Activated T-cell treated with anti-CD3 and anti-CD28 coated beads, Interleukin-2, amount 50 U/mL, for 48 hours (primary cell): Measurements from ENCODE around the gene ADAM23.

ENCODE experiments used
- DNase-seq, 2 experiments: peaks; one replicate each; pipeline ENCODE4 v3.0.0-alpha.2; 2020

Gene ADAM23

GRCh38 chr2:206443735-206444527, 599 bp downstream of the ADAM23 start:
- peak; percentile 26 to 50 for DNase-seq

- no peak for DNase-seq
Observed at GRCh38 chr2:206445948-206446347, 2.6 kb downstream of the ADAM23 start.

- no peak for DNase-seq
Observed at GRCh38 chr2:206452242-206452641, 8.9 kb downstream of the ADAM23 start.

GRCh38 chr2:206452750-206453149, 9.4 kb downstream of the ADAM23 start:
- no peak for DNase-seq

- no peak for DNase-seq
Observed at GRCh38 chr2:206456078-206456754, 12.9 kb downstream of the ADAM23 start.

- no peak for DNase-seq
Observed at GRCh38 chr2:206457188-206457634, 13.9 kb downstream of the ADAM23 start.

- no peak for DNase-seq
Observed at GRCh38 chr2:206462240-206462854, 19.0 kb downstream of the ADAM23 start.

GRCh38 chr2:206463685-206464084, 20.4 kb downstream of the ADAM23 start:
- DNase-seq: no peak

- DNase-seq: no peak
Observed at GRCh38 chr2:206464597-206464996, 21.3 kb downstream of the ADAM23 start.

- no peak for DNase-seq
Observed at GRCh38 chr2:206471524-206472062, 28.3 kb downstream of the ADAM23 start.

GRCh38 chr2:206472094-206472493, 28.8 kb downstream of the ADAM23 start:
- DNase-seq: no peak

GRCh38 chr2:206474099-206474498, 30.8 kb downstream of the ADAM23 start:
- DNase-seq: no peak

GRCh38 chr2:206477296-206477695, 34.0 kb downstream of the ADAM23 start:
- no peak for DNase-seq

- DNase-seq: no peak
Observed at GRCh38 chr2:206478340-206478739, 35.0 kb downstream of the ADAM23 start.

GRCh38 chr2:206480161-206480560, 36.8 kb downstream of the ADAM23 start:
- no peak for DNase-seq

GRCh38 chr2:206480620-206481019, 37.3 kb downstream of the ADAM23 start:
- DNase-seq: no peak

GRCh38 chr2:206481056-206481455, 37.7 kb downstream of the ADAM23 start:
- DNase-seq: no peak

GRCh38 chr2:206482123-206482522, 38.8 kb downstream of the ADAM23 start:
- DNase-seq: no peak

- no peak for DNase-seq
Observed at GRCh38 chr2:206482633-206483032, 39.3 kb downstream of the ADAM23 start.

GRCh38 chr2:206488053-206488452, 44.7 kb downstream of the ADAM23 start:
- no peak for DNase-seq

GRCh38 chr2:206488623-206489022, 45.3 kb downstream of the ADAM23 start:
- no peak for DNase-seq

- no peak for DNase-seq
Observed at GRCh38 chr2:206494061-206494460, 50.7 kb downstream of the ADAM23 start.

- no peak for DNase-seq
Observed at GRCh38 chr2:206502729-206503128, 59.4 kb downstream of the ADAM23 start.

GRCh38 chr2:206511283-206511682, 68.0 kb downstream of the ADAM23 start:
- no peak for DNase-seq
